DMS79 treated with DMSO at 0.1 percent for 48 hours (cell line): ENCODE measurements around the gene FGR.

Experiments used
- DNase-seq: peaks from one replicate; lab custom pipeline; 2025; lab: John Stamatoyannopoulos, UW

Gene FGR

DNA sequence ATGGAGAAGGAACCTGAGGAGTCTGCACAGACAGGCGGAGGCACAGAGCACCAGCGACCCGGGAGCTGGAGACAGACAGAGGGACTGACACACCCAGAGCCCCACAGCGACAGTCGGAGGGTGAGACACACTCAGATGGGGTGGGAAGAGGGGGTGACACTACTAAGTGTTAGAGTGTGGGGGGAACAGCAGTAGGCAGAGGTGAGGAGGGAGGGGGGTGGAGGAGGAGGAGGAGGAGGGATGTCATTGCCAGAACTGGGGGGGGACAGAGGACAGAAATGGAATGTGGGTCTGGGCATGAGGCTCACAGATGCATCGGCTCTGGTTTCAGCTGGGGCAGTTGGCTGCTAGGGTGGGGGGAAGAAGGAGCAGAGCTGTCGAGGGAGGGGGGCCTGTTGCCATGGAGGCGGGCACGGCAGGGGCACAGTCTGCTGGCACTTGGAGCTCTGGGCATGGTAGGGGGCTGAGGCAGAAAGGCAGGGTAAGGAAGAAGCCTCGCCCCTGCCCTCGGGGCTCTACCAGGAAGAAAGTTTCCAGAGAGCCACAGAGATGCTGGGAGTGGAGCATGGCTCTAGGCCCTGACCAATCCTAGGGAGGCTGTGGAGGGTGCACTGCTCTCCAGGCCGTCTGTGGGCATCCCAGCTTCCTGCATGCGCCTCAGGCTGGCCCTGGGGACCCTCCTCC, 68.4 kb downstream of the FGR start:
- no peak for DNase-seq

DNA sequence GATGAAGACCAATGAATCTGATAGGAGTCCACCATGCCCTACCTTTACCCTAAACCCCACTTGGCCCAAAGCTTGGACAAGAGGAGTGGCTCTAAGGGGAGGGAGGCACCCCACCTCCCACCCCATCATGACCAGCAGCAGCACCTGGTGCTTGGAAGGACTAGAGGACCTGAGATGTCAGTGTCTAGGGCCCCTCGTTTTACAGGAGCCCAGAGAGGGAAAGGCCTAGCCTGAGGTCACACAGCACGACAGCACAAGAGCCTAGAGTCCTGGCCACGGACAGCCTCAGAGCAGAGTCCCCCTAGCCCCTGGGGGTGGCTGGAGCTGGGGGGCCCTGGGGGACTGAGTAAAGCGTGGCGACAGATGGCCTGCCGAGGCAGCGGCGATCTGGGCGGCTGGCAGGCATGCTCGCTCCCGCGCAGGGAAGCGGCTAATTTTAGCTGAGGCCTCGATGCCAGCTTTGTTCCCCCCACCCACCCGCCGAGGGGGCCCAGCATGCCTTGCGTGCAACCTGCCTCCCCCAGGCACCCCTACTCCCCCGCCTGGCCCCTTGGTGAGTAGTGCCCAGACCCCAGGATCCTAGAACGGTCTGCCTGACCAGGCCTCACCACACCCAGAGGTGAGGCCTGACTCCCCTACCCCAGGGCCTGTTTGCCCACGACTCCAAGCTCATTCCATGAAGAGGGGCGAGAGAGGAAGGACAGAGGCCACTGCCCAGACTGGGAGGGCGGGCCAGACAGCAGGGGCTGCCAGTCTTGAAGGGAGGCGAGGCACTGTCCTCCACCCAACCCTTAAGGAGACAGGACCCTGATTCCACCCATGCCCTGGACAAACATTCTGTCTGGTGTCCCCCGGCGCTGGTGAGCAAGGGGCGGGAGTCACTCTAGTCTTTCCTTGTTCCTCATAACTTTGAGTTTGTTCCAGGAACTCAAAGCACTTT, 70.0 kb downstream of the FGR start:
- DNase-seq: no peak

DNA sequence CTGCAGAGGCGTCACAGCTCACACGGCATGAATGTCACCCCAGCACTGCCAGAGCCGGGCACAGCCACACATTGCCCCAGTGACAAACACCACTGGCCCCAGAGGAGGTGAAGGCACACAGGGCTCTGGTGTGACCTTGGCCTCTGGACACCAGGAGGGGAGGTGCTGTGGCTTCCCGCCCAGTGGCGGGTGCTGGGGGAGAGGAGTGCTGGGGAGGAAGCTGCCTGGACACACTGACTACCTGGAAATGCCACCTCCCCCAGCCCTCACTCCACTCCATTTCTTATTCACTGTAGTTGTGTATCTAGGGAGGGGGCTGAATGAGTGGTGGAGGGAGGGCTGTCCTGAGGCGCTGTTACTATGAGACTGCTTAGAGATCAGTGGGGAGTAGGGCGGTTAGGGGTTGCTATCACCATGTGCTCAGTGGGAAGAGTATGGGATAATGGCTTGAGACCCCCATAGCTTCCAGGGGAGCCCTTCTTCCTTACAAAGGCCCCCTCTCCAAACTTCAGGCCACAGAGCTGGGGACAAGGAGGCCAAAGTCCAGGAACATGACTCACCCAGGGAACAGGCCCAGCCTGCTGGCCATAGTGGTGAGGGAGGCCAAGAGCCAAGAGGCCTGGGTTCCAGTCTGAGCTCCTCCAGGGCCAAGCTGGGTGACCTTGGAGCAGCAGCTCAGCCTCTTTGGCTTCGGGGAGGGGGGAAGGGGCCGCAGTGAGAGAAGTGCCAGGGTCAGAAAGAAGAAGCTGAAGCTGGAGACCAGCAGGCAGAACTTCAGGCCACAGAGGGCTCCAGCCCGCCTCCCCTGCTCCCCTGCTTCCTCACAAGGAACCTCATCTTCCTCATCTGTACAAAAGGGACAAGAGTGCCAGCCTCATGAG, 71.2 kb downstream of the FGR start:
- no peak for DNase-seq

- no peak for DNase-seq
Observed at GRCh38 chr1:27563341-27563590, 71.7 kb downstream of the FGR start.

GRCh38 chr1:27562534-27563340, 72.2 kb downstream of the FGR start:
- no peak for DNase-seq
